Measurements from ENCODE around the gene ZNF668. TPM values are rescaled to one million over a fixed set of nuclear protein-coding genes. Genes with fewer than 3 reads are reported as not detected.

The ZNF668 gene
- total and polyA plus RNA-seq, 2 of the 13 experiments (the other 11 are each of a cell fraction or from before 2014, with no cell fraction given): 3.8 to 9.8 TPM

- TF ChIP-seq REST (IDR thresholded peaks at IDR 0.05; ENCODE audit: borderline replicate concordance in 1 of 2, low read depth in 1 of 2, low read length in 2 of 2) (no peak), PCBP2 (optimal IDR thresholded peaks at IDR 0.05; ENCODE audit: low read depth, low read length, poor library complexity, severe bottlenecking) (no peak), ZNF501 (CRISPR knock-in tag; IDR thresholded peaks at IDR 0.05) (peak; percentile 92), ZFP91 (CRISPR knock-in tag; IDR thresholded peaks at IDR 0.05; ENCODE audit: borderline replicate concordance) (peak; percentile 90; the same call in 1 of the 2 replicates), ZNF605 (CRISPR knock-in tag; IDR thresholded peaks at IDR 0.05) (peak; percentile 71), ADNP (CRISPR knock-in tag; IDR thresholded peaks at IDR 0.05) (no peak), CENPBD1 (CRISPR knock-in tag; IDR thresholded peaks at IDR 0.05; ENCODE audit: borderline replicate concordance, low read depth) (no peak), ZNF773 (CRISPR knock-in tag; IDR thresholded peaks at IDR 0.05; ENCODE audit: borderline replicate concordance) (no peak), ZSCAN30 (CRISPR knock-in tag; IDR thresholded peaks at IDR 0.05) (no peak), ELK4 (CRISPR knock-in tag; IDR thresholded peaks at IDR 0.05; ENCODE audit: borderline replicate concordance) (no peak; the same call in 1 of the 2 replicates), ARID3A (IDR thresholded peaks at IDR 0.05; ENCODE audit: low read depth, low read length) (no peak), DMTF1 (CRISPR knock-in tag; IDR thresholded peaks at IDR 0.05) (no peak), PAWR (CRISPR knock-in tag; IDR thresholded peaks at IDR 0.05; ENCODE audit: borderline replicate concordance) (no peak), ZNF414 (CRISPR knock-in tag; IDR thresholded peaks at IDR 0.05) (peak; percentile 90)
Measured at GRCh38 chr16:31032736-31033708, 41.0 kb downstream of the ZNF668 start, which contains the start of gene STX4 (continued).

Measured in HepG2 (cell line).